Lower lobe of right lung (tissue), 2 donors: ENCODE measurements around the gene RINT1. TPM values are rescaled to one million over a fixed set of nuclear protein-coding genes. Genes with fewer than 3 reads are reported as not detected.

Experiments
- ATAC-seq, 2 donors: fragments of 200-7000 bp; cut with Tn5 transposase; one replicate each; pipeline ENCODE4 v1.9.1; 2020 to 2022; ENCODE audit warnings: mild to moderate bottlenecking in 2 of 2, moderate library complexity in 2 of 2
- DNase-seq: peaks from one replicate; pipeline ENCODE4 v3.0.0-alpha.2; 2020
- H3K27ac ChIP-seq: fragments of 200-600 bp; one replicate; pipeline ENCODE4 v1.8.0; 2022
- H3K27me3 ChIP-seq: fragments of 200-600 bp; one replicate; pipeline ENCODE4 v1.8.0; 2022; ENCODE audit warnings: low read depth
- H3K36me3 ChIP-seq: fragments of 200-600 bp; one replicate; pipeline ENCODE4 v1.8.0; 2022; ENCODE audit warnings: mild to moderate bottlenecking
- H3K4me1 ChIP-seq: fragments of 200-600 bp; one replicate; pipeline ENCODE4 v1.8.0; 2022
- H3K4me3 ChIP-seq: fragments of 200-600 bp; one replicate; pipeline ENCODE4 v1.8.0; 2022; ENCODE audit warnings: mild to moderate bottlenecking
- H3K9me3 ChIP-seq: fragments of 200-600 bp; one replicate; pipeline ENCODE4 v1.8.0; 2022
- CTCF ChIP-seq: fragments of 200-600 bp; IDR thresholded peaks from one replicate; pipeline ENCODE4 v1.8.0; 2022; ENCODE audit warnings: antibody characterized with exemption, mild to moderate bottlenecking
- intact Hi-C: fragments of 100-400 bp; cut with DNase I; formaldehyde crosslinking; loops from one replicate; pipeline ENCODE4 v1.11.0; 2022
- total RNA-seq: library from RNA; stranded (reverse); fragmentation: NEBNext Ultra II Directional; extraction: Animal tissue kit (Norgen Biotek cat#: 25700); gene quantifications from one replicate; pipeline ENCODE4 v1.2.1, GENCODE V29; 2021
- donor health status: DM: no; HTN: yes; CAD: no; lungs with severe emphysema.

Gene RINT1
- total RNA-seq, 1 donor from 2014 or later = 14.7 TPM

GRCh38 chr7:105565190-105565589, 33.2 kb downstream of the RINT1 start:
- H3K4me3 ChIP-seq = no peak overlapping the region
- TF ChIP-seq CTCF = no peak
- H3K27me3 ChIP-seq = no peaks in the 10 kb centered on the region
- DNase-seq = no peak
- H3K36me3 ChIP-seq = peaks cover 84% of the 10 kb centered on the region
- H3K27ac ChIP-seq = no peak overlapping the region
- no peaks in the 10 kb centered on the region for H3K4me1 ChIP-seq
- ATAC-seq = no peak
- intact Hi-C loops = no loop called here
- no peaks in the 10 kb centered on the region for H3K9me3 ChIP-seq

- no peak for ATAC-seq
- Histone ChIP-seq H3K36me3 (peaks cover 67% of the 10 kb centered on the region), H3K27me3 (no peaks in the 10 kb centered on the region), H3K4me3 (no peak overlapping the region), H3K4me1 (no peaks in the 10 kb centered on the region), H3K27ac (no peak overlapping the region), H3K9me3 (no peaks in the 10 kb centered on the region)
- no peak for DNase-seq
- TF ChIP-seq CTCF = no peak
- intact Hi-C loops = no loop called here
Observed at GRCh38 chr7:105567024-105567423, 35.0 kb downstream of the RINT1 start.

- intact Hi-C loops = no loop called here
- peaks cover 59% of the 10 kb centered on the region for H3K36me3 ChIP-seq
- no peak overlapping the region for H3K4me3 ChIP-seq
- no peaks in the 10 kb centered on the region for H3K9me3 ChIP-seq
- no peaks in the 10 kb centered on the region for H3K27me3 ChIP-seq
- TF ChIP-seq CTCF = no peak
- DNase-seq (no peak), ATAC-seq (no peak)
- H3K27ac ChIP-seq = no peak overlapping the region
- H3K4me1 ChIP-seq = no peaks in the 10 kb centered on the region
Observed at GRCh38 chr7:105567821-105568220, 35.8 kb downstream of the RINT1 start.

- Histone ChIP-seq H3K27ac (no peak overlapping the region), H3K9me3 (no peaks in the 10 kb centered on the region), H3K36me3 (peaks cover 20% of the 10 kb centered on the region), H3K4me3 (no peak overlapping the region), H3K27me3 (no peaks in the 10 kb centered on the region), H3K4me1 (no peaks in the 10 kb centered on the region)
- no peak for DNase-seq
- ATAC-seq = no peak
- intact Hi-C loops = no loop called here
- no peak for TF ChIP-seq CTCF
Observed at GRCh38 chr7:105571891-105572290, 39.9 kb downstream of the RINT1 start.

GRCh38 chr7:105577251-105577650, 45.2 kb downstream of the RINT1 start:
- Histone ChIP-seq H3K4me3 (no peak overlapping the region), H3K4me1 (peaks cover 8% of the 10 kb centered on the region), H3K36me3 (no peaks in the 10 kb centered on the region), H3K27me3 (peaks cover 7% of the 10 kb centered on the region), H3K9me3 (no peaks in the 10 kb centered on the region), H3K27ac (no peak overlapping the region)
- ATAC-seq (no peak), DNase-seq (no peak)
- intact Hi-C loops = no loop called here
- no peak for TF ChIP-seq CTCF

- no peak for DNase-seq
- no peak for TF ChIP-seq CTCF
- peaks cover 7% of the 10 kb centered on the region for H3K27me3 ChIP-seq
- H3K27ac ChIP-seq = no peak overlapping the region
- H3K9me3 ChIP-seq = no peaks in the 10 kb centered on the region
- no peak overlapping the region for H3K4me3 ChIP-seq
- no peak for ATAC-seq
- no peaks in the 10 kb centered on the region for H3K36me3 ChIP-seq
- intact Hi-C loops = no loop called here
- H3K4me1 ChIP-seq = peaks cover 8% of the 10 kb centered on the region
Observed at GRCh38 chr7:105578496-105578895, 46.5 kb downstream of the RINT1 start.
